IPS-18a (cell line): Measurements from ENCODE around the gene EZR.

Source experiments
- H3K27ac ChIP-seq: one replicate; pipeline ENCODE4 v1.5.1; 2013; ENCODE audit warnings: low read length
- H3K27me3 ChIP-seq: one replicate; pipeline ENCODE4 v1.6.1; 2013; ENCODE audit warnings: mild to moderate bottlenecking, low read length; ENCODE audit not compliant: control insufficient read depth, insufficient read depth
- H3K36me3 ChIP-seq: one replicate; pipeline ENCODE4 v1.6.1; 2013; ENCODE audit warnings: low read depth, low read length; ENCODE audit not compliant: control insufficient read depth
- H3K4me1 ChIP-seq: one replicate; pipeline ENCODE4 v1.6.1; 2013; ENCODE audit warnings: low read depth, low read length; ENCODE audit not compliant: control insufficient read depth
- H3K4me3 ChIP-seq: one replicate; pipeline ENCODE4 v1.5.1; 2013; ENCODE audit warnings: low read length
- H3K9ac ChIP-seq: one replicate; pipeline ENCODE4 v1.6.1; 2013; ENCODE audit warnings: mild to moderate bottlenecking, low read length, moderate library complexity
- H3K9me3 ChIP-seq: one replicate; pipeline ENCODE4 v1.6.1; 2013; ENCODE audit warnings: low read depth, low read length; ENCODE audit not compliant: control insufficient read depth

Gene EZR

GRCh38 chr6:158760618-158761250, 58.4 kb downstream of the EZR start:
- Histone ChIP-seq H3K4me3 (no peak overlapping the region), H3K36me3 (peaks cover 12% of the 10 kb centered on the region), H3K9me3 (no peaks in the 10 kb centered on the region), H3K27ac (no peak overlapping the region), H3K9ac (no peak overlapping the region), H3K27me3 (no peaks in the 10 kb centered on the region), H3K4me1 (peaks cover 12% of the 10 kb centered on the region)

GRCh38 chr6:158759966-158760617, 59.1 kb downstream of the EZR start:
- no peaks in the 10 kb centered on the region for H3K27me3 ChIP-seq
- H3K4me3 ChIP-seq: no peak overlapping the region
- H3K9ac ChIP-seq: no peak overlapping the region
- H3K27ac ChIP-seq: no peak overlapping the region
- H3K36me3 ChIP-seq: peaks cover 6% of the 10 kb centered on the region
- peaks cover 12% of the 10 kb centered on the region for H3K4me1 ChIP-seq
- H3K9me3 ChIP-seq: no peaks in the 10 kb centered on the region

GRCh38 chr6:158758941-158759479, 60.2 kb downstream of the EZR start:
- H3K4me1 ChIP-seq: peaks cover 12% of the 10 kb centered on the region
- no peak overlapping the region for H3K27ac ChIP-seq
- no peak overlapping the region for H3K4me3 ChIP-seq
- H3K36me3 ChIP-seq: no peaks in the 10 kb centered on the region
- H3K9me3 ChIP-seq: no peaks in the 10 kb centered on the region
- H3K9ac ChIP-seq: no peak overlapping the region
- no peaks in the 10 kb centered on the region for H3K27me3 ChIP-seq

GRCh38 chr6:158758451-158758860, 60.7 kb downstream of the EZR start:
- Histone ChIP-seq H3K4me1 (peaks cover 12% of the 10 kb centered on the region), H3K4me3 (no peak overlapping the region), H3K9ac (no peak overlapping the region), H3K36me3 (no peaks in the 10 kb centered on the region), H3K27ac (no peak overlapping the region), H3K27me3 (no peaks in the 10 kb centered on the region), H3K9me3 (no peaks in the 10 kb centered on the region)

- H3K27me3 ChIP-seq: no peaks in the 10 kb centered on the region
- H3K27ac ChIP-seq: no peak overlapping the region
- no peak overlapping the region for H3K9ac ChIP-seq
- no peaks in the 10 kb centered on the region for H3K9me3 ChIP-seq
- H3K36me3 ChIP-seq: no peaks in the 10 kb centered on the region
- no peak overlapping the region for H3K4me3 ChIP-seq
- peaks cover 12% of the 10 kb centered on the region for H3K4me1 ChIP-seq
Observed at GRCh38 chr6:158757753-158758090, 61.4 kb downstream of the EZR start.

GRCh38 chr6:158756977-158757752, 62.0 kb downstream of the EZR start:
- no peaks in the 10 kb centered on the region for H3K9me3 ChIP-seq
- H3K36me3 ChIP-seq: no peaks in the 10 kb centered on the region
- no peak overlapping the region for H3K27ac ChIP-seq
- H3K4me3 ChIP-seq: no peak overlapping the region
- H3K9ac ChIP-seq: no peak overlapping the region
- no peaks in the 10 kb centered on the region for H3K27me3 ChIP-seq
- H3K4me1 ChIP-seq: peaks cover 12% of the 10 kb centered on the region

- Histone ChIP-seq H3K4me3 (no peak overlapping the region), H3K27me3 (no peaks in the 10 kb centered on the region), H3K9ac (no peak overlapping the region), H3K4me1 (peaks cover 12% of the 10 kb centered on the region), H3K9me3 (no peaks in the 10 kb centered on the region), H3K36me3 (no peaks in the 10 kb centered on the region), H3K27ac (no peak overlapping the region)
Observed at GRCh38 chr6:158756126-158756525, 63.0 kb downstream of the EZR start.

GRCh38 chr6:158755636-158756035, 63.5 kb downstream of the EZR start:
- H3K9me3 ChIP-seq: no peaks in the 10 kb centered on the region
- no peak overlapping the region for H3K4me3 ChIP-seq
- no peak overlapping the region for H3K9ac ChIP-seq
- no peaks in the 10 kb centered on the region for H3K27me3 ChIP-seq
- H3K27ac ChIP-seq: no peak overlapping the region
- no peaks in the 10 kb centered on the region for H3K36me3 ChIP-seq
- H3K4me1 ChIP-seq: peaks cover 9% of the 10 kb centered on the region

- no peaks in the 10 kb centered on the region for H3K27me3 ChIP-seq
- H3K36me3 ChIP-seq: no peaks in the 10 kb centered on the region
- no peaks in the 10 kb centered on the region for H3K9me3 ChIP-seq
- H3K4me1 ChIP-seq: peaks cover 7% of the 10 kb centered on the region
- H3K9ac ChIP-seq: no peak overlapping the region
- no peak overlapping the region for H3K4me3 ChIP-seq
- no peak overlapping the region for H3K27ac ChIP-seq
Observed at GRCh38 chr6:158754738-158755137, 64.4 kb downstream of the EZR start.

- no peak overlapping the region for H3K9ac ChIP-seq
Observed at GRCh38 chr6:158753811-158754210, 65.4 kb downstream of the EZR start.

GRCh38 chr6:158752613-158753012, 66.6 kb downstream of the EZR start:
- Histone ChIP-seq H3K4me3 (no peak overlapping the region), H3K9ac (no peak overlapping the region), H3K9me3 (no peaks in the 10 kb centered on the region), H3K36me3 (no peaks in the 10 kb centered on the region), H3K27me3 (no peaks in the 10 kb centered on the region), H3K27ac (no peak overlapping the region), H3K4me1 (peaks cover 2% of the 10 kb centered on the region)

More at GRCh38 chr6:158753811-158754210, 65.4 kb downstream of the EZR start:
- no peaks in the 10 kb centered on the region for H3K9me3 ChIP-seq
- H3K4me3 ChIP-seq: no peak overlapping the region
- peaks cover 7% of the 10 kb centered on the region for H3K4me1 ChIP-seq
- no peak overlapping the region for H3K27ac ChIP-seq
- no peaks in the 10 kb centered on the region for H3K27me3 ChIP-seq
- H3K36me3 ChIP-seq: no peaks in the 10 kb centered on the region
